Subcutaneous adipose tissue (tissue), 4 donors: Measurements from ENCODE around the gene ENOX1. TPM values are rescaled to one million over a fixed set of nuclear protein-coding genes. Genes with fewer than 3 reads are reported as not detected.

Experiments used
- CTCF ChIP-seq: fragments of 450-650 bp; IDR thresholded peaks from one replicate; pipeline ENCODE4 v1.5.1; 2016; ENCODE audit warnings: low read depth, mild to moderate bottlenecking, control low read depth, antibody characterized with exemption, moderate library complexity
- total RNA-seq, 4 donors: library from RNA; depleted of rRNA; stranded (reverse); fragments of >200 nt; gene quantifications; one replicate each; pipeline ENCODE4 v1.1.0, GENCODE V29; 2016

Gene ENOX1
- total RNA-seq, 4 donors from 2014 or later, result 0.66 to 4.7 (median 2.1) TPM

- TF ChIP-seq CTCF, result no peak
Measured at GRCh38 chr13:43776006-43776405, 10.8 kb downstream of the ENOX1 start.

DNA sequence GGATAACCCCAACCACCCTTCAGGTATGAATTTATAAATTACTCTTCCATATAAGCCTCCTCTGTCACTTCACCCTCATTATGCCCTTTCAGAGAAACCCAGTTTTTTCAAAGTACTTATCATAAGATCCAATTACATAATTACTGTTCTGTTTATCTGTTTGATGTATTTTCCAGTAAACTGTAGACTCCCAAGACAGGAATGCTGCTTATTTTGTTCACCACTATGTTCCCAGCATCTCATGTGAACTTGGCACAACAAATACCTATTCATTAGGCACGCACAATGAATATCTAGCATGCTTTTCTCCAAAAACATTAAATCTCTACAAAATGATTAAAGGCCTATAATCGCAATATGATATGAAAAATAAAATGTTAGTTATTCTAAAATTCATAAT is 13.2 kb downstream of the ENOX1 start:
- no peak for TF ChIP-seq CTCF

DNA sequence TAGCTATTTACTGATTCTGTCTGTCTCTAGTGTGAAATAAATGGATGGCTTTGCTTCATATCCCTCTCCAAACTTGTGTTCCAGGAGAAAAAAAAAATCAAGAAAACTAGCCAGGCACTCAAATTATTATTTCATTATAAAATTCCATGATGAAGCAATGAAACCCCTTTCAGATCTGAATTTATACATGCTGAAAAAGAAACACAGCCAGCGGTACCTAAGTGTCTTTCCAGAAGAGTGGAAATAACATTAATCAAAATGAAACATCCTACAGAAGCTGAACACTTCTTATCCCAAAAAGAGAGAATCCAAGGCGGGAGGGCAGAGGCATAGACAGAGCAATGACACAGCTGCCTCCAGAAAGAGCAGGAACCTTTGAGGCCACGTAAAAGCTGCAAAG is 15.9 kb downstream of the ENOX1 start:
- TF ChIP-seq CTCF, result no peak

DNA sequence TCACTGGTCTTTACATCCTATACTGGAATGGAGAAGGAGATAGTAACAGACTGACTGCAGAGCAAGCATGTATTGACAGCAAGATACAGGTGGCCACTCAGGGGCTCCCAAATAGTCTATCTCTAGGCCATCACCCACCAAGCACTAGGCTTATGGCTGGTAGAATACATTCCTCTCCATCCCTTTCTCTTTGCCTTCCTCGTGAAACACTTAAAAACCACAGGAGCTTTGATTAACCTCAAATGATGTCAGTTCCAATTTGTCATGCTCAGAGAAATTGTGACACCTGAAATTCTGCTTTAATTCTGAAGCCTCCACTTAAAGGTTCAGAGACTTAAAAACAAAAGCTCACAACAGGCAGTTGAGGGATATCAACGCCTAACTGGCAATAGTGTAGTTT is 17.2 kb downstream of the ENOX1 start:
- no peak for TF ChIP-seq CTCF

DNA sequence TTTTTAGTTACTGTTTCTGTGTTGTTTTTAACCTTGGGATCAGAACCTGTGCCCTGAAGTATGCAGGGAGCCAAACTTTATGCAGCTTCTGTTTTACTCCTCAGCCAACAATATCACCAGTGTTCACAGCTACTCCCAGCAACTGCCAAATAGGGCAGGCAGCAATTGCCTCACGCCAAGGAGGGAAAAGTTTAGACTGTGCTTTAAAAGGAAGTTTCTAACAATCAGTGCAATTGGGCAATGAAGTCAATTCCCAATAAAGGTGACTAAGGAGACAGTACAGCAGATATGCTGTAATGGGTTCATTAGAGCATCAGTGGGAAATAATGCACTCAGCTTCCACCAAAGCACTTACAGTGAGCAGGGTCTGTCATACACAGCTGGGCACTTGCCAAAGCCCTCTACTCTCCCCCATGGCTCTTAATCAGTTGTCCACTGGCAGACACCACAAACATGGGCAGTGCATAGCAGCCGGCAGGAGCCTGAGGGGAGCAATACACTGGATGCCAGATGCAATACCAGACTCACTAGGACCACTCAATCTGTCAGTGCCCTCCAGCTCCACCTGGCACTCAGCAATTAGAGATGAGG is 19.3 kb downstream of the ENOX1 start:
- no peak for TF ChIP-seq CTCF

GRCh38 chr13:43766725-43767124 is 20.0 kb downstream of the ENOX1 start:
- TF ChIP-seq CTCF, result no peak

GRCh38 chr13:43764349-43764748 is 22.4 kb downstream of the ENOX1 start:
- TF ChIP-seq CTCF, result no peak
